CD4-positive, alpha-beta memory T cell (primary cell): ENCODE data around the gene TOR2A. TPM values are rescaled to one million over a fixed set of nuclear protein-coding genes. Genes with fewer than 3 reads are reported as not detected.
"Not testable (repeated sequence)": the region's sequence is repeated elsewhere in the genome, so short reads cannot be mapped to it uniquely, and the experiment has no call there.

Experiments
- CTCF ChIA-PET: fragments of 350-600 bp; sonication (Branson Sonifier 250); formaldehyde crosslinking; loops from one replicate; lab custom pipeline; 2021; ENCODE audit warnings: inconsistent platforms; ENCODE audit not compliant: partially characterized antibody; lab: Charles Lee
- POLR2A ChIA-PET: fragments of 350-600 bp; sonication (Branson Sonifier 250); formaldehyde crosslinking; loops from one replicate; lab custom pipeline; 2021; ENCODE audit not compliant: partially characterized antibody; lab: Charles Lee
- DNase-seq, 5 donors: peaks; one replicate each; pipeline versions ENCODE4 v3.0.0 to v3.0.0-alpha.2; 2020 to 2022; ENCODE audit warnings: mixed read lengths in 1 of 5
- H3K27ac ChIP-seq: one replicate; pipeline ENCODE4 v1.7.0; 2013; ENCODE audit warnings: low read depth, low read length
- H3K27me3 ChIP-seq: 2 replicates; pipeline ENCODE4 v1.7.0; 2013; ENCODE audit warnings: mild to moderate bottlenecking, low read length, moderate library complexity; ENCODE audit not compliant: insufficient read depth
- H3K36me3 ChIP-seq: 2 replicates; pipeline ENCODE4 v1.7.0; 2013; ENCODE audit warnings: mild to moderate bottlenecking, low read length, moderate library complexity; ENCODE audit not compliant: insufficient read depth
- H3K4me1 ChIP-seq: 2 replicates; pipeline ENCODE4 v1.7.0; 2013; ENCODE audit warnings: mild to moderate bottlenecking, low read length, moderate library complexity; ENCODE audit not compliant: insufficient read depth
- H3K4me3 ChIP-seq, 2 donors: one replicate each; pipeline ENCODE4 v1.7.0; 2013; ENCODE audit warnings: low read length in 2 of 2, mild to moderate bottlenecking in 1 of 2
- H3K9me3 ChIP-seq, 2 donors: one replicate each; pipeline ENCODE4 v1.7.0; 2013; ENCODE audit warnings: low read length in 2 of 2, control low read depth in 1 of 2; ENCODE audit not compliant: control insufficient read depth in 1 of 2
- H3K27ac Mint-ChIP-seq, 7 donors: one replicate each; pipeline ENCODE4 v1.8.0; 2020 to 2021; ENCODE audit warnings: mixed read lengths in 7 of 7, mild to moderate bottlenecking in 6 of 7, inconsistent platforms in 3 of 7, moderate library complexity in 3 of 7
- H3K27me3 Mint-ChIP-seq, 2 donors: one replicate each; pipeline ENCODE4 v1.8.0; 2020 to 2021; ENCODE audit warnings: mixed read lengths in 2 of 2
- H3K36me3 Mint-ChIP-seq, 2 donors: one replicate each; pipeline ENCODE4 v1.8.0; 2020 to 2021; ENCODE audit warnings: mixed read lengths in 2 of 2, inconsistent platforms in 1 of 2, mild to moderate bottlenecking in 1 of 2
- H3K4me1 Mint-ChIP-seq, 4 donors: one replicate each; pipeline ENCODE4 v1.8.0; 2020 to 2021; ENCODE audit warnings: mixed read lengths in 4 of 4, mild to moderate bottlenecking in 1 of 4
- H3K4me3 Mint-ChIP-seq, 8 donors: one replicate each; pipeline ENCODE4 v1.8.0; 2020 to 2021; ENCODE audit warnings: mixed read lengths in 8 of 8, mild to moderate bottlenecking in 7 of 8, moderate library complexity in 6 of 8, inconsistent platforms in 3 of 8
- H3K9me3 Mint-ChIP-seq, 8 donors: one replicate each; pipeline ENCODE4 v1.8.0; 2020 to 2021; ENCODE audit warnings: mixed read lengths in 8 of 8, mild to moderate bottlenecking in 5 of 8, inconsistent platforms in 3 of 8, moderate library complexity in 1 of 8
- intact Hi-C: fragments of 100-400 bp; cut with micrococcal nuclease; formaldehyde crosslinking; loops from one replicate; pipeline ENCODE4 v1.15.1; 2023
- polyA plus RNA-seq, 2 donors: library from polyadenylated mRNA; unstranded; fragments of 300-500 nt; fragmentation: Illumina TruSeq; gene quantifications; one replicate each; pipeline ENCODE4 v1.2.3, GENCODE V29; 2021
- total RNA-seq, 2 experiments: library from RNA; stranded (reverse); gene quantifications; one replicate each; pipeline ENCODE4 v1.2.3, GENCODE V29; 2021

The TOR2A gene
- total and polyA plus RNA-seq, 4 experiments from 2014 or later = 14.3 to 27.1 (median 20.8) TPM

GRCh38 chr9:127763918-127764384, 28.9 kb upstream of the TOR2A start:
- Histone ChIP-seq H3K9me3 (no peaks in the 10 kb centered on the region), H3K4me3 (no peak overlapping the region), H3K4me1 (peaks cover 52% of the 10 kb centered on the region), H3K27me3 (no peaks in the 10 kb centered on the region), H3K36me3 (peaks cover 11% of the 10 kb centered on the region), H3K27ac (peak overlapping the region; percentile 24)
- intact Hi-C loops = no loop called here
- CTCF ChIA-PET = interaction anchor here (0.9 to 10.6 kb wide), 7 partner anchors 14 to 106 kb away, joined by 3 to 128 read pairs (median 3); partner anchors contain the start of genes CDK9, SH2D3C and TOR2A
- Mint-ChIP-seq H3K36me3 (peaks cover 33 to 56% of the 10 kb centered on the region in 2 donors), H3K27ac (peak overlapping the region; percentile 22 to 98 (median 84)), H3K9me3 (no peaks in the 10 kb centered on the region), H3K4me3 (peak overlapping the region in 1 of 8 donors; percentile 6), H3K27me3 (no peaks in the 10 kb centered on the region), H3K4me1 (peaks cover 39 to 67% (median 56%) of the 10 kb centered on the region in 4 donors)
- no peak for DNase-seq
- POLR2A ChIA-PET = interaction anchor here (2.1 to 15.3 kb wide), 2 partner anchors 19 to 20 kb away, joined by 6 to 377 read pairs; partner anchors contain the start of genes CDK9 and SH2D3C

- Histone ChIP-seq H3K36me3 (peaks cover 18% of the 10 kb centered on the region), H3K4me3 (no peak overlapping the region), H3K27me3 (no peaks in the 10 kb centered on the region), H3K4me1 (peaks cover 35% of the 10 kb centered on the region), H3K9me3 (no peaks in the 10 kb centered on the region), H3K27ac (no peak overlapping the region)
- Mint-ChIP-seq H3K36me3 (peaks cover 34 to 57% of the 10 kb centered on the region in 2 donors), H3K27me3 (no peaks in the 10 kb centered on the region), H3K27ac (peak overlapping the region in 6 of 7 donors; percentile 35 to 98 (median 82)), H3K4me3 (no peak overlapping the region), H3K9me3 (no peaks in the 10 kb centered on the region), H3K4me1 (peaks cover 29 to 53% (median 41%) of the 10 kb centered on the region in 4 donors)
- DNase-seq = no peak
- POLR2A ChIA-PET = interaction anchor here (1.0 to 15.3 kb wide), 3 partner anchors 9 to 47 kb away, joined by 3 to 377 read pairs (median 9); partner anchors contain the start of genes CDK9, PTRH1 and SH2D3C
- intact Hi-C loops = no loop called here
- CTCF ChIA-PET = interaction anchor here (1.4 to 10.6 kb wide), 2 partner anchors 22 to 27 kb away, joined by 4 to 128 read pairs; partner anchors contain the start of genes CDK9 and TOR2A
These were observed 27.1 kb upstream of the TOR2A start for GRCh38 chr9:127762111-127762676.

GRCh38 chr9:127761491-127761956, 26.4 kb upstream of the TOR2A start:
- Histone ChIP-seq H3K4me3 (no peak overlapping the region), H3K36me3 (peaks cover 18% of the 10 kb centered on the region), H3K27me3 (no peaks in the 10 kb centered on the region), H3K27ac (no peak overlapping the region), H3K9me3 (no peaks in the 10 kb centered on the region), H3K4me1 (peaks cover 28% of the 10 kb centered on the region)
- Mint-ChIP-seq H3K36me3 (peaks cover 34 to 52% of the 10 kb centered on the region in 2 donors), H3K4me1 (peaks cover 27 to 46% (median 36%) of the 10 kb centered on the region in 4 donors), H3K27ac (peak overlapping the region in 2 of 7 donors; percentile 17 to 53), H3K4me3 (no peak overlapping the region), H3K9me3 (no peaks in the 10 kb centered on the region), H3K27me3 (no peaks in the 10 kb centered on the region)
- intact Hi-C loops = no loop called here
- ChIA-PET CTCF (interaction anchor here (1.1 to 1.4 kb wide), 3 partner anchors 21 to 27 kb away, joined by 3 to 4 read pairs (median 4); partner anchors contain the start of gene TOR2A), POLR2A (interaction anchor here (1.0 to 2.7 kb wide), 2 partner anchors 10 to 46 kb away, joined by 3 to 9 read pairs; partner anchors contain the start of gene PTRH1)
- no peak for DNase-seq

- H3K36me3 Mint-ChIP-seq = peaks cover 29 to 48% of the 10 kb centered on the region in 2 donors
These were observed 26.0 kb upstream of the TOR2A start for GRCh38 chr9:127761061-127761460.

GRCh38 chr9:127758843-127759242, 23.7 kb upstream of the TOR2A start:
- Histone ChIP-seq H3K9me3 (no peaks in the 10 kb centered on the region), H3K36me3 (peaks cover 20% of the 10 kb centered on the region), H3K4me1 (peaks cover 3% of the 10 kb centered on the region), H3K27me3 (no peaks in the 10 kb centered on the region), H3K27ac (peak overlapping the region; percentile 20), H3K4me3 (no peak overlapping the region)
- ChIA-PET CTCF (interaction anchor here (0.5 kb wide), 1 partner anchor 33 kb away, joined by 3 read pairs; no protein-coding TSS in a partner anchor), POLR2A (interaction anchor here (1.7 to 1.8 kb wide), 2 partner anchors 11 to 12 kb away, joined by 3 to 5 read pairs; no protein-coding TSS in a partner anchor)
- DNase-seq = no peak
- Mint-ChIP-seq H3K27me3 (no peaks in the 10 kb centered on the region), H3K4me3 (no peak overlapping the region), H3K9me3 (no peaks in the 10 kb centered on the region), H3K4me1 (peaks cover 10 to 19% (median 15%) of the 10 kb centered on the region in 4 donors), H3K27ac (peak overlapping the region in 6 of 7 donors; percentile 37 to 81 (median 67)), H3K36me3 (peaks cover 21 to 32% of the 10 kb centered on the region in 2 donors)
- intact Hi-C loops = no loop called here

More at GRCh38 chr9:127761061-127761460, 26.0 kb upstream of the TOR2A start:
- H3K4me1 Mint-ChIP-seq = peaks cover 23 to 41% (median 31%) of the 10 kb centered on the region in 4 donors
- no peak overlapping the region for H3K4me3 Mint-ChIP-seq
- Histone ChIP-seq H3K9me3 (no peaks in the 10 kb centered on the region), H3K27me3 (no peaks in the 10 kb centered on the region), H3K36me3 (peaks cover 18% of the 10 kb centered on the region), H3K4me1 (peaks cover 23% of the 10 kb centered on the region), H3K4me3 (no peak overlapping the region), H3K27ac (no peak overlapping the region)
- no peaks in the 10 kb centered on the region for H3K27me3 Mint-ChIP-seq
- intact Hi-C loops = no loop called here
- H3K9me3 Mint-ChIP-seq = no peaks in the 10 kb centered on the region
- CTCF ChIA-PET = interaction anchor here (1.1 to 1.4 kb wide), 3 partner anchors 22 to 26 kb away, joined by 3 to 4 read pairs (median 4); partner anchors contain the start of gene TOR2A
- POLR2A ChIA-PET = interaction anchor here (0.7 to 2.7 kb wide), 3 partner anchors 10 to 46 kb away, joined by 3 to 9 read pairs (median 3); partner anchors contain the start of genes PTRH1 and SH2D3C
- no peak overlapping the region for H3K27ac Mint-ChIP-seq
- DNase-seq = no peak

- peaks cover 9 to 28% of the 10 kb centered on the region in 2 donors for H3K36me3 Mint-ChIP-seq
- intact Hi-C loops, H3K27me3 ChIP-seq, H3K27ac ChIP-seq, H3K4me1 ChIP-seq, DNase-seq, H3K27ac Mint-ChIP-seq, H3K27me3 Mint-ChIP-seq, H3K4me3 ChIP-seq, H3K9me3 ChIP-seq, H3K9me3 Mint-ChIP-seq, H3K4me1 Mint-ChIP-seq, H3K4me3 Mint-ChIP-seq: not testable (repeated sequence)
- POLR2A ChIA-PET = interaction anchor here (0.6 to 1.4 kb wide), 6 partner anchors 9 to 1232 kb away, joined by 3 to 7 read pairs (median 4); partner anchors contain the start of gene CDK9
- H3K36me3 ChIP-seq = peaks cover 29% of the 10 kb centered on the region
- CTCF ChIA-PET = interaction anchor here (1.0 to 1.1 kb wide), 2 partner anchors 14 to 165 kb away, joined by 3 to 5 read pairs; no protein-coding TSS in a partner anchor
These were observed 21.7 kb upstream of the TOR2A start for GRCh38 chr9:127756776-127757175.
